Liver (tissue), 9 donors: Measurements from ENCODE around the gene KRTAP6-1. TPM values are rescaled to one million over a fixed set of nuclear protein-coding genes. Genes with fewer than 3 reads are reported as not detected.

Source experiments
- DNase-seq: peaks from one replicate; pipeline ENCODE4 v3.0.0-alpha.2; 2017; ENCODE audit warnings: low spot score
- H3K27ac ChIP-seq, 2 donors: one replicate each; pipeline ENCODE4 v1.7.0; 2013; ENCODE audit warnings: inconsistent platforms in 2 of 2, low read length in 2 of 2, control low read depth in 1 of 2, low read depth in 1 of 2, mild to moderate bottlenecking in 1 of 2
- H3K27me3 ChIP-seq, 4 donors: one replicate each; pipeline versions ENCODE4 v1.6.1 to v1.7.0; 2013; ENCODE audit warnings: low read length in 3 of 4, inconsistent platforms in 1 of 4, mild to moderate bottlenecking in 1 of 4, moderate library complexity in 1 of 4; ENCODE audit not compliant: control insufficient read depth in 4 of 4, insufficient read depth in 4 of 4
- H3K36me3 ChIP-seq, 4 donors: one replicate each; pipeline versions ENCODE4 v1.6.1 to v1.7.0; 2013; ENCODE audit warnings: low read length in 3 of 4, mild to moderate bottlenecking in 3 of 4, low read depth in 1 of 4, moderate library complexity in 1 of 4; ENCODE audit not compliant: control insufficient read depth in 4 of 4, insufficient read depth in 3 of 4
- H3K4me1 ChIP-seq, 4 donors: one replicate each; pipeline versions ENCODE4 v1.6.1 to v1.7.0; 2013; ENCODE audit warnings: low read length in 3 of 4, mild to moderate bottlenecking in 3 of 4, moderate library complexity in 1 of 4; ENCODE audit not compliant: control insufficient read depth in 4 of 4, insufficient read depth in 4 of 4
- H3K4me3 ChIP-seq, 3 donors: one replicate each; pipeline versions ENCODE4 v1.6.1 to v1.7.0; 2013; ENCODE audit warnings: low read length in 3 of 3, control low read depth in 1 of 3, low read depth in 1 of 3, mild to moderate bottlenecking in 1 of 3
- H3K9ac ChIP-seq, 2 donors: one replicate each; pipeline ENCODE4 v1.7.0; 2013; ENCODE audit warnings: low read length in 2 of 2, mild to moderate bottlenecking in 2 of 2, moderate library complexity in 2 of 2, control low read depth in 1 of 2, low read depth in 1 of 2
- H3K9me3 ChIP-seq, 4 donors: one replicate each; pipeline versions ENCODE4 v1.6.1 to v1.7.0; 2013; ENCODE audit warnings: low read length in 3 of 4; ENCODE audit not compliant: control insufficient read depth in 4 of 4
- ATF3 ChIP-seq: IDR thresholded peaks from 2 replicates; pipeline ENCODE4 v1.6.1; 2016; ENCODE audit warnings: antibody characterized with exemption
- CTCF ChIP-seq: fragments of 150-350 bp; IDR thresholded peaks from 2 replicates; pipeline ENCODE4 v1.5.1; 2017; ENCODE audit warnings: improper control_type of control experiment, low read depth, low read length; ENCODE audit not compliant: missing input control
- EGR1 ChIP-seq, 2 donors: IDR thresholded peaks; 2 replicates each; pipeline ENCODE4 v1.6.1; 2016 to 2018; ENCODE audit warnings: antibody characterized with exemption in 2 of 2, low read depth in 2 of 2
- FOXA1 ChIP-seq: IDR thresholded peaks from 2 replicates; pipeline ENCODE4 v1.6.1; 2016; ENCODE audit warnings: antibody characterized with exemption
- FOXA2 ChIP-seq: IDR thresholded peaks from 2 replicates; pipeline ENCODE4 v1.6.1; 2016; ENCODE audit warnings: antibody characterized with exemption
- GABPA ChIP-seq, 2 donors: IDR thresholded peaks in 1 of 2; conservative IDR thresholded peaks in 1 of 2; 2 replicates each; pipeline ENCODE4 v1.6.1; 2016; ENCODE audit warnings: antibody characterized with exemption in 2 of 2, mild to moderate bottlenecking in 1 of 2, moderate library complexity in 1 of 2
- HNF4A ChIP-seq, 2 donors: conservative IDR thresholded peaks; 2 replicates each; pipeline ENCODE4 v1.6.1; 2016; ENCODE audit warnings: antibody characterized with exemption in 2 of 2, mild to moderate bottlenecking in 2 of 2
- HNF4G ChIP-seq: IDR thresholded peaks from 2 replicates; pipeline ENCODE4 v1.6.1; 2016; ENCODE audit warnings: antibody characterized with exemption
- JUND ChIP-seq, 2 donors: IDR thresholded peaks; 2 replicates each; pipeline ENCODE4 v1.6.1; 2016; ENCODE audit warnings: antibody characterized with exemption in 2 of 2
- MAX ChIP-seq: IDR thresholded peaks from 2 replicates; pipeline ENCODE4 v1.6.1; 2016; ENCODE audit warnings: antibody characterized with exemption
- NR2F2 ChIP-seq: IDR thresholded peaks from 2 replicates; pipeline ENCODE4 v1.6.1; 2016; ENCODE audit warnings: antibody characterized with exemption
- RAD21 ChIP-seq, 2 donors: IDR thresholded peaks; 2 replicates each; pipeline ENCODE4 v1.6.1; 2016; ENCODE audit warnings: antibody characterized with exemption in 2 of 2, mild to moderate bottlenecking in 2 of 2
- REST ChIP-seq: IDR thresholded peaks from 2 replicates; pipeline ENCODE4 v1.6.1; 2016; ENCODE audit warnings: antibody characterized with exemption, mild to moderate bottlenecking
- RXRA ChIP-seq, 2 donors: IDR thresholded peaks; 2 replicates each; pipeline ENCODE4 v1.6.1; 2017 to 2018; ENCODE audit warnings: antibody characterized with exemption in 2 of 2, mild to moderate bottlenecking in 1 of 2
- SP1 ChIP-seq: IDR thresholded peaks from 2 replicates; pipeline ENCODE4 v1.6.1; 2018; ENCODE audit warnings: antibody characterized with exemption, mild to moderate bottlenecking
- TAF1 ChIP-seq: conservative IDR thresholded peaks from 2 replicates; pipeline ENCODE4 v1.6.1; 2016; ENCODE audit warnings: antibody characterized with exemption, mild to moderate bottlenecking
- YY1 ChIP-seq: IDR thresholded peaks from 2 replicates; pipeline ENCODE4 v1.6.1; 2016; ENCODE audit warnings: antibody characterized with exemption, mild to moderate bottlenecking
- ZBTB33 ChIP-seq: IDR thresholded peaks from 2 replicates; pipeline ENCODE4 v1.6.1; 2016; ENCODE audit warnings: antibody characterized with exemption
- WGBS: extraction: QIAGEN DNeasy Blood & Tissue Kit; methylation state at CpG from one replicate; pipeline ENCODE4 v1.1.7; 2013; 5-methylcytosine and 5-hydroxymethylcytosine counted together
- polyA plus RNA-seq, 2 donors: library from polyadenylated mRNA; stranded (reverse) in 1 of 2; unstranded in 1 of 2; fragments of 200-250 nt in 1 of 2; fragments of >200 nt in 1 of 2; fragmentation: Nextera tagmentation in 1 of 2; extraction: Ambion mirVana in 1 of 2; gene quantifications; one replicate each; pipeline versions ENCODE4 v1.2.1 to v1.2.3, GENCODE V29; 2013 to 2015
- total RNA-seq, 2 donors: library from RNA; depleted of rRNA; stranded (reverse); fragments of >200 nt; gene quantifications; one replicate each; pipeline ENCODE4 v1.2.3, GENCODE V29; 2014
- donor health status: healthy.
- donor health status: healthy.
- donor health status: healthy.
- donor health status: healthy.
- donor health status: healthy.

Gene KRTAP6-1
- total and polyA plus RNA-seq, 4 donors: not detected

GRCh38 chr21:30629200-30629599 lies 15.5 kb upstream of the KRTAP6-1 start:
- H3K9me3 ChIP-seq: no peaks in the 10 kb centered on the region
- 35% methylated on average over 1 of the region's 1 CpG for WGBS
- H3K36me3 ChIP-seq: no peaks in the 10 kb centered on the region
- H3K9ac ChIP-seq: no peak overlapping the region
- TF ChIP-seq FOXA2 (no peak), EGR1 (IDR thresholded peaks at IDR 0.05; ENCODE audit: low read depth in 2 of 2) (no peak), RAD21 (IDR thresholded peaks at IDR 0.05) (no peak), SP1 (no peak), TAF1 (no peak), CTCF (no peak), HNF4G (no peak), HNF4A (conservative IDR thresholded peaks at IDR 0.05) (no peak)
- no peak for DNase-seq
- H3K27me3 ChIP-seq: no peaks in the 10 kb centered on the region
- H3K4me3 ChIP-seq: no peak overlapping the region
- H3K27ac ChIP-seq: no peak overlapping the region
- no peaks in the 10 kb centered on the region for H3K4me1 ChIP-seq

- Histone ChIP-seq H3K36me3 (no peaks in the 10 kb centered on the region), H3K4me3 (no peak overlapping the region), H3K9ac (no peak overlapping the region), H3K27ac (no peak overlapping the region), H3K9me3 (no peaks in the 10 kb centered on the region), H3K27me3 (no peaks in the 10 kb centered on the region), H3K4me1 (no peaks in the 10 kb centered on the region)
- DNase-seq: no peak
- TF ChIP-seq HNF4A (conservative IDR thresholded peaks at IDR 0.05) (no peak), YY1 (no peak), ZBTB33 (no peak), ATF3 (no peak), HNF4G (no peak), FOXA1 (no peak), REST (no peak), GABPA (IDR thresholded peaks at IDR 0.05 in 1 of 2, conservative IDR thresholded peaks at IDR 0.05 in 1 of 2) (no peak), CTCF (no peak), NR2F2 (no peak), FOXA2 (no peak), EGR1 (IDR thresholded peaks at IDR 0.05; ENCODE audit: low read depth in 2 of 2) (no peak), TAF1 (no peak), JUND (IDR thresholded peaks at IDR 0.05) (no peak), RAD21 (IDR thresholded peaks at IDR 0.05) (no peak), RXRA (IDR thresholded peaks at IDR 0.05) (no peak), SP1 (no peak), MAX (no peak)
- 59% methylated on average over 4 of the region's 4 CpGs for WGBS
These were observed 14.4 kb upstream of the KRTAP6-1 start for GRCh38 chr21:30628109-30628508.
